PC-3 (cell line): Measurements from ENCODE around the gene FAM171A2. TPM values are rescaled to one million over a fixed set of nuclear protein-coding genes. Genes with fewer than 3 reads are reported as not detected.

ENCODE experiments used
- ATAC-seq: fragments of 200-7000 bp; cut with Tn5 transposase; 2 replicates; pipeline ENCODE4 v1.9.1; 2020; ENCODE audit warnings: mild to moderate bottlenecking, moderate library complexity
- BruUV-seq: library from RNA; stranded (reverse); fragments of 400-500 nt; replicated peaks from 2 replicates; lab custom pipeline; 2021; lab: Mats Ljungman, UMichigan
- CTCF ChIA-PET: fragments of 300-600 bp; sonication (Branson Sonifier 250); formaldehyde crosslinking; loops from one replicate; lab custom pipeline; 2022; ENCODE audit warnings: antibody characterized with exemption; lab: Charles Lee
- POLR2A ChIA-PET: fragments of 300-600 bp; sonication (Branson Sonifier 250); formaldehyde crosslinking; loops from one replicate; lab custom pipeline; 2022; ENCODE audit warnings: antibody characterized with exemption; ENCODE audit not compliant: unreplicated experiment; lab: Charles Lee
- DNase-seq: peaks from one replicate; pipeline ENCODE4 v3.0.0-alpha.2; 2015
- H2AFZ ChIP-seq: fragments of 300-600 bp; sonication (generic); 2 replicates; pipeline ENCODE4 v1.6.0; 2016; ENCODE audit warnings: antibody characterized with exemption, low read length
- H3F3A ChIP-seq: fragments of 300-600 bp; sonication (generic); one replicate; pipeline ENCODE4 v1.6.0; 2017; ENCODE audit warnings: antibody characterized with exemption, low read length, control low read depth, mild to moderate bottlenecking; ENCODE audit not compliant: unreplicated experiment
- H3K27ac ChIP-seq: fragments of 300-600 bp; sonication (generic); 2 replicates; pipeline ENCODE4 v1.5.1; 2016; ENCODE audit warnings: mild to moderate bottlenecking, low read length
- H3K27me3 ChIP-seq: fragments of 300-600 bp; sonication (generic); 2 replicates; pipeline ENCODE4 v1.6.1; 2016; ENCODE audit warnings: low read length, mixed read lengths
- H3K36me3 ChIP-seq: fragments of 300-600 bp; sonication (generic); 2 replicates; pipeline ENCODE4 v1.6.1; 2016; ENCODE audit warnings: low read depth, mixed run types, low read length, mixed read lengths
- H3K4me1 ChIP-seq: fragments of 300-600 bp; sonication (generic); 2 replicates; pipeline ENCODE4 v1.5.1; 2016; ENCODE audit warnings: low read length; ENCODE audit not compliant: insufficient read depth
- H3K4me2 ChIP-seq: fragments of 300-600 bp; sonication (generic); 2 replicates; pipeline ENCODE4 v1.6.0; 2016; ENCODE audit warnings: low read length
- H3K4me3 ChIP-seq: fragments of 300-600 bp; sonication (generic); 2 replicates; pipeline ENCODE4 v1.5.1; 2016; ENCODE audit warnings: mild to moderate bottlenecking, low read length, mixed read lengths
- H3K79me2 ChIP-seq: fragments of 300-600 bp; sonication (generic); 2 replicates; pipeline ENCODE4 v1.6.1; 2017; ENCODE audit warnings: low read length, mixed read lengths
- H3K9ac ChIP-seq: fragments of 300-600 bp; sonication (generic); 2 replicates; pipeline ENCODE4 v1.6.0; 2016; ENCODE audit warnings: mild to moderate bottlenecking, low read length
- H3K9me2 ChIP-seq: fragments of 300-600 bp; sonication (generic); replicated peaks from 2 replicates; pipeline ENCODE4 v1.6.1; 2016; ENCODE audit warnings: mixed run types, low read length, mixed read lengths
- H3K9me3 ChIP-seq: fragments of 300-600 bp; sonication (generic); 2 replicates; pipeline ENCODE4 v1.6.1; 2016; ENCODE audit warnings: low read length, mixed read lengths
- H4K20me1 ChIP-seq: fragments of 300-600 bp; sonication (generic); 2 replicates; pipeline ENCODE4 v1.6.1; 2016; ENCODE audit warnings: low read length, mixed read lengths
- CTCF ChIP-seq: fragments of 300-600 bp; sonication (generic); conservative IDR thresholded peaks from 2 replicates; pipeline ENCODE4 v1.5.1; 2017; ENCODE audit warnings: antibody characterized with exemption, low read depth, mild to moderate bottlenecking, low read length
- EZH2 ChIP-seq: fragments of 300-600 bp; sonication (generic); IDR thresholded peaks from one replicate; pipeline ENCODE4 v1.6.1; 2017; ENCODE audit warnings: antibody characterized with exemption, mild to moderate bottlenecking, low read length; ENCODE audit not compliant: unreplicated experiment
- EZH2phosphoT487 ChIP-seq: fragments of 300-600 bp; sonication (generic); IDR thresholded peaks from 2 replicates; pipeline ENCODE4 v1.6.1; 2018; ENCODE audit warnings: mild to moderate bottlenecking, antibody characterized with exemption, low read length, borderline replicate concordance
- intact Hi-C: fragments of 100-400 bp; cut with micrococcal nuclease; formaldehyde crosslinking; loops from 2 replicates; pipeline ENCODE4 v1.9.0; 2023
- total RNA-seq: library from RNA; depleted of rRNA; stranded (reverse); fragments of >200 nt; gene quantifications from 2 replicates; pipeline ENCODE4 v1.2.3, GENCODE V29; 2014

The FAM171A2 gene
- total RNA-seq, 1 experiment from 2014 or later = 16.3 TPM

DNA sequence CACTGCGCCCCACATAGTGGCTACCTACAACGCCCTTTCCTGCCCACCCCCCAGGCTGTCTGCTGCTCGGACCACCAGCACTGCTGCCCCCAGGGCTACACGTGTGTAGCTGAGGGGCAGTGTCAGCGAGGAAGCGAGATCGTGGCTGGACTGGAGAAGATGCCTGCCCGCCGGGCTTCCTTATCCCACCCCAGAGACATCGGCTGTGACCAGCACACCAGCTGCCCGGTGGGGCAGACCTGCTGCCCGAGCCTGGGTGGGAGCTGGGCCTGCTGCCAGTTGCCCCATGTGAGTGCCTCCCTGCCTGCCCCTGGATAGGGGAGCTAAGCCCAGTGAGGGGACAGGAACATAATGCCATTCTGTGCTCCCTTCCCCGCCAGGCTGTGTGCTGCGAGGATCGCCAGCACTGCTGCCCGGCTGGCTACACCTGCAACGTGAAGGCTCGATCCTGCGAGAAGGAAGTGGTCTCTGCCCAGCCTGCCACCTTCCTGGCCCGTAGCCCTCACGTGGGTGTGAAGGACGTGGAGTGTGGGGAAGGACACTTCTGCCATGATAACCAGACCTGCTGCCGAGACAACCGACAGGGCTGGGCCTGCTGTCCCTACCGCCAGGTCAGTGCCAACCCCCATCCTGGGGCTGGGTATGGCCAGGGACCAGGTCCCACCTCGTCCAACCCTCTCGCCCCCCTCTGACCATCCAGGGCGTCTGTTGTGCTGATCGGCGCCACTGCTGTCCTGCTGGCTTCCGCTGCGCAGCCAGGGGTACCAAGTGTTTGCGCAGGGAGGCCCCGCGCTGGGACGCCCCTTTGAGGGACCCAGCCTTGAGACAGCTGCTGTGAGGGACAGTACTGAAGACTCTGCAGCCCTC lies 11.5 kb downstream of the FAM171A2 start:
- Histone ChIP-seq H3F3A (no peaks in the 10 kb centered on the region), H3K4me2 (no peak overlapping the region), H3K79me2 (no peaks in the 10 kb centered on the region), H3K4me1 (no peaks in the 10 kb centered on the region), H3K9ac (no peak overlapping the region), H3K4me3 (no peak overlapping the region), H3K9me3 (no peaks in the 10 kb centered on the region), H4K20me1 (no peaks in the 10 kb centered on the region), H3K27me3 (no peaks in the 10 kb centered on the region), H3K9me2 (no peaks in the 10 kb centered on the region), H3K27ac (no peak overlapping the region), H3K36me3 (peaks cover 13% of the 10 kb centered on the region; the same call in 1 of the 2 replicates), H2AFZ (no peak overlapping the region)
- DNase-seq (no peak), ATAC-seq (no peak)
- CTCF ChIA-PET = interaction anchor here (0.8 kb wide), 1 partner anchor 9 kb away, joined by 3 read pairs; no protein-coding TSS in a partner anchor
- BruUV-seq = TSS peak; percentile 45
- POLR2A ChIA-PET = no interaction called here
- no peak for TF ChIP-seq CTCF
- TF ChIP-seq EZH2 = no peak
- TF ChIP-seq EZH2phosphoT487 = no peak
- intact Hi-C loops = no loop called here

DNA sequence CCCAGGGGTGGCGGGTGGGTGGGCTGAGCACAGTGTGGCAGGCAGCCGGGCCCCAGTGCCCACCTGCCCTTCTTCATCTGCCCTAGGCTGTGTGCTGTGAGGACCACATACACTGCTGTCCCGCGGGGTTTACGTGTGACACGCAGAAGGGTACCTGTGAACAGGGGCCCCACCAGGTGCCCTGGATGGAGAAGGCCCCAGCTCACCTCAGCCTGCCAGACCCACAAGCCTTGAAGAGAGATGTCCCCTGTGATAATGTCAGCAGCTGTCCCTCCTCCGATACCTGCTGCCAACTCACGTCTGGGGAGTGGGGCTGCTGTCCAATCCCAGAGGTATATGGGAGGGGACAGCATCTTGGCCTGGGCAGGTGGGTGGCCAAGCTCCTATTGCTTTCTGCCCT lies 12.2 kb downstream of the FAM171A2 start:
- intact Hi-C loops = no loop called here
- no peaks in the 10 kb centered on the region; the same call in 1 of the 2 replicates for H3K4me1 ChIP-seq
- TF ChIP-seq EZH2 (no peak), EZH2phosphoT487 (no peak)
- no peak overlapping the region for H3K4me2 ChIP-seq
- H3K4me3 ChIP-seq = no peak overlapping the region
- no peaks in the 10 kb centered on the region for H3K9me3 ChIP-seq
- H3K36me3 ChIP-seq = peaks cover 13% of the 10 kb centered on the region; the same call in 1 of the 2 replicates
- no peak for DNase-seq
- no peaks in the 10 kb centered on the region for H3K27me3 ChIP-seq
- H3K79me2 ChIP-seq = peaks cover 2% of the 10 kb centered on the region
- no peaks in the 10 kb centered on the region for H3K9me2 ChIP-seq
- ChIA-PET POLR2A (no interaction called here), CTCF (interaction anchor here (0.6 to 0.8 kb wide), 2 partner anchors 9 to 143 kb away, joined by 3 to 13 read pairs; no protein-coding TSS in a partner anchor)
- H4K20me1 ChIP-seq = no peaks in the 10 kb centered on the region
- no peak overlapping the region for H3K9ac ChIP-seq
- no peak overlapping the region for H2AFZ ChIP-seq
- H3F3A ChIP-seq = no peaks in the 10 kb centered on the region
- no TSS peak for BruUV-seq
- ATAC-seq = no peak
- no peak overlapping the region for H3K27ac ChIP-seq

- BruUV-seq = no TSS peak
- peaks cover 4% of the 10 kb centered on the region; the same call in 1 of the 2 replicates for H3K4me1 ChIP-seq
- peaks cover 13% of the 10 kb centered on the region; the same call in 1 of the 2 replicates for H3K36me3 ChIP-seq
- H3F3A ChIP-seq = no peaks in the 10 kb centered on the region
- H3K27ac ChIP-seq = no peak overlapping the region
- no peak overlapping the region for H3K4me3 ChIP-seq
- H3K9me3 ChIP-seq = no peaks in the 10 kb centered on the region
- no peak overlapping the region for H3K4me2 ChIP-seq
- no peak overlapping the region for H3K9ac ChIP-seq
- DNase-seq (peak; percentile 78), ATAC-seq (peak; percentile 77)
- TF ChIP-seq EZH2 (no peak), CTCF (peak; percentile 89), EZH2phosphoT487 (no peak)
- no peaks in the 10 kb centered on the region for H3K27me3 ChIP-seq
- peaks cover 9% of the 10 kb centered on the region for H3K79me2 ChIP-seq
- ChIA-PET POLR2A (interaction anchor here (0.6 kb wide), 1 partner anchor 71 kb away, joined by 3 read pairs; no protein-coding TSS in a partner anchor), CTCF (no interaction called here)
- H4K20me1 ChIP-seq = no peaks in the 10 kb centered on the region
- H3K9me2 ChIP-seq = no peaks in the 10 kb centered on the region
- intact Hi-C loops = no loop called here
- H2AFZ ChIP-seq = no peak overlapping the region
These were observed 12.9 kb downstream of the FAM171A2 start for GRCh38 chr17:44350733-44351226.
